GM18499 (cell line): ENCODE measurements around the gene PDSS1.

Source experiments
- ATAC-seq: cut with Tn5 transposase; IDR thresholded peaks from one replicate; pipeline ENCODE4 v1.9.1; 2021; ENCODE audit warnings: moderate number of reproducible peaks; ENCODE audit not compliant: insufficient read depth, unreplicated experiment

Gene PDSS1

GRCh38 chr10:26790221-26790995, 92.9 kb downstream of the PDSS1 start:
- ATAC-seq = no peak

GRCh38 chr10:26792758-26793495, 95.4 kb downstream of the PDSS1 start:
- ATAC-seq = no peak
